Urinary bladder (tissue), 4 donors: Measurements from ENCODE around the gene TBPL2. TPM values are rescaled to one million over a fixed set of nuclear protein-coding genes. Genes with fewer than 3 reads are reported as not detected.

Experiments
- DNase-seq: peaks from one replicate; pipeline ENCODE4 v3.0.0-alpha.2; 2015; ENCODE audit errors: extremely low spot score
- H3K27ac ChIP-seq: one replicate; pipeline ENCODE4 v1.5.1; 2013; ENCODE audit warnings: low read depth, mild to moderate bottlenecking, moderate library complexity
- H3K36me3 ChIP-seq: one replicate; pipeline ENCODE4 v1.6.1; 2013; ENCODE audit warnings: mild to moderate bottlenecking, moderate library complexity; ENCODE audit not compliant: insufficient read depth
- H3K4me1 ChIP-seq: one replicate; pipeline ENCODE4 v1.6.1; 2013; ENCODE audit warnings: mild to moderate bottlenecking, moderate library complexity; ENCODE audit not compliant: insufficient read depth
- H3K4me3 ChIP-seq: one replicate; pipeline ENCODE4 v1.5.1; 2013; ENCODE audit warnings: low read depth, low read length
- WGBS: extraction: QIAGEN DNeasy Blood & Tissue Kit; methylation state at CpG from one replicate; pipeline ENCODE4 v1.1.7; 2013; 5-methylcytosine and 5-hydroxymethylcytosine counted together
- polyA plus RNA-seq: library from polyadenylated mRNA; stranded (reverse); fragments of 200-250 nt; gene quantifications from one replicate; pipeline ENCODE4 v1.2.3, GENCODE V29; 2013
- small RNA-seq: library from RNA; depleted of rRNA; stranded (forward); fragments of <200 nt; gene quantifications from one replicate; pipeline ENCODE3, GENCODE V24; 2014
- total RNA-seq: library from RNA; depleted of rRNA; stranded (reverse); fragments of >200 nt; gene quantifications from one replicate; pipeline ENCODE4 v1.2.3, GENCODE V29; 2014
- donor health status: healthy with polysubstance abuse.
- donor health status: healthy.

TBPL2 gene
- total and polyA plus RNA-seq, 2 donors, result not detected

GRCh38 chr14:55381561-55381960 lies 58.9 kb downstream of the TBPL2 start:
- DNase-seq, result no peak
- WGBS, result 95% methylated on average over 2 of the region's 2 CpGs
- H3K27ac ChIP-seq, result no peak overlapping the region
- no peaks in the 10 kb centered on the region for H3K4me1 ChIP-seq
- peaks cover 1% of the 10 kb centered on the region for H3K36me3 ChIP-seq
- H3K4me3 ChIP-seq, result no peak overlapping the region

- Histone ChIP-seq H3K36me3 (peaks cover 1% of the 10 kb centered on the region), H3K4me3 (no peak overlapping the region), H3K27ac (no peak overlapping the region), H3K4me1 (no peaks in the 10 kb centered on the region)
- DNase-seq, result no peak
- 84% methylated on average over 5 of the region's 5 CpGs for WGBS
Observed at GRCh38 chr14:55381040-55381439, 59.4 kb downstream of the TBPL2 start.

GRCh38 chr14:55377236-55377635 lies 63.2 kb downstream of the TBPL2 start:
- Histone ChIP-seq H3K36me3 (peaks cover 1% of the 10 kb centered on the region), H3K27ac (no peak overlapping the region)

GRCh38 chr14:55374771-55375170 lies 65.6 kb downstream of the TBPL2 start:
- no peak for DNase-seq
- 93% methylated on average over 4 of the region's 4 CpGs for WGBS
- no peak overlapping the region for H3K27ac ChIP-seq
- no peaks in the 10 kb centered on the region for H3K4me1 ChIP-seq
- H3K4me3 ChIP-seq, result no peak overlapping the region
- peaks cover 3% of the 10 kb centered on the region for H3K36me3 ChIP-seq

More at GRCh38 chr14:55377236-55377635, 63.2 kb downstream of the TBPL2 start:
- no peaks in the 10 kb centered on the region for H3K4me1 ChIP-seq
- 94% methylated on average over 5 of the region's 5 CpGs for whole genome bisulfite sequencing
- no peak overlapping the region for H3K4me3 ChIP-seq
- no peak for DNase-seq

GRCh38 chr14:55373784-55374705 lies 66.4 kb downstream of the TBPL2 start:
- Histone ChIP-seq H3K36me3 (peaks cover 3% of the 10 kb centered on the region), H3K4me3 (no peak overlapping the region), H3K4me1 (no peaks in the 10 kb centered on the region), H3K27ac (no peak overlapping the region)
- 87% methylated on average over 5 of the region's 5 CpGs for WGBS
- DNase-seq, result no peak

- Histone ChIP-seq H3K27ac (no peak overlapping the region), H3K4me3 (no peak overlapping the region), H3K36me3 (peaks cover 3% of the 10 kb centered on the region), H3K4me1 (no peaks in the 10 kb centered on the region)
- DNase-seq, result no peak
- WGBS, result 95% methylated on average over 7 of the region's 7 CpGs
Observed at GRCh38 chr14:55372825-55373224, 67.6 kb downstream of the TBPL2 start.

GRCh38 chr14:55372423-55372822 lies 68.0 kb downstream of the TBPL2 start:
- Histone ChIP-seq H3K36me3 (peaks cover 3% of the 10 kb centered on the region), H3K4me1 (no peaks in the 10 kb centered on the region), H3K4me3 (no peak overlapping the region), H3K27ac (no peak overlapping the region)
- DNase-seq, result no peak
- 98% methylated on average over 1 of the region's 1 CpG for WGBS

- Histone ChIP-seq H3K4me3 (no peak overlapping the region), H3K27ac (no peak overlapping the region), H3K36me3 (peaks cover 3% of the 10 kb centered on the region), H3K4me1 (no peaks in the 10 kb centered on the region)
- 90% methylated on average over 11 of the region's 11 CpGs for WGBS
- DNase-seq, result no peak
Observed at GRCh38 chr14:55370883-55371455, 69.4 kb downstream of the TBPL2 start.

- Histone ChIP-seq H3K4me3 (no peak overlapping the region), H3K27ac (no peak overlapping the region), H3K36me3 (no peaks in the 10 kb centered on the region)
Observed at GRCh38 chr14:55366271-55366670, 74.1 kb downstream of the TBPL2 start.

More at GRCh38 chr14:55366271-55366670, 74.1 kb downstream of the TBPL2 start:
- DNase-seq, result no peak
- no peaks in the 10 kb centered on the region for H3K4me1 ChIP-seq
- WGBS, result 39% methylated on average over 3 of the region's 3 CpGs

Small RNAs within 50 kb of the gene (small RNA-seq; reads per million reads assigned to genes)
- not detected for gene AL356801.1

Other genes with a start within 250 kb of the TBPL2 start
- gene DLGAP5, start 249.0 kb downstream of the TBPL2 start, total RNA-seq, result 23.4 TPM
- 0.19 TPM for gene DLGAP5, start 249.0 kb downstream of the TBPL2 start, polyA plus RNA-seq
- 39.0 TPM for gene FBXO34, start 169.2 kb downstream of the TBPL2 start, total RNA-seq
- 12.1 TPM for gene FBXO34, start 169.2 kb downstream of the TBPL2 start, polyA plus RNA-seq
- gene ATG14, start 28.8 kb downstream of the TBPL2 start, total RNA-seq, result 24.7 TPM
- 9.7 TPM for gene ATG14, start 28.8 kb downstream of the TBPL2 start, polyA plus RNA-seq
- 175 TPM for gene KTN1, start 139.6 kb upstream of the TBPL2 start, total RNA-seq
- gene KTN1, start 139.6 kb upstream of the TBPL2 start, polyA plus RNA-seq, result 97.2 TPM